Measurements from ENCODE around the gene C4orf54. TPM values are rescaled to one million over a fixed set of nuclear protein-coding genes. Genes with fewer than 3 reads are reported as not detected.

C4orf54 gene
- total RNA-seq (2014; rRNA removed) = 0.19 and 0.29 TPM in 2 replicates
- polyA plus RNA-seq (2012) = 0.09 TPM

DNA sequence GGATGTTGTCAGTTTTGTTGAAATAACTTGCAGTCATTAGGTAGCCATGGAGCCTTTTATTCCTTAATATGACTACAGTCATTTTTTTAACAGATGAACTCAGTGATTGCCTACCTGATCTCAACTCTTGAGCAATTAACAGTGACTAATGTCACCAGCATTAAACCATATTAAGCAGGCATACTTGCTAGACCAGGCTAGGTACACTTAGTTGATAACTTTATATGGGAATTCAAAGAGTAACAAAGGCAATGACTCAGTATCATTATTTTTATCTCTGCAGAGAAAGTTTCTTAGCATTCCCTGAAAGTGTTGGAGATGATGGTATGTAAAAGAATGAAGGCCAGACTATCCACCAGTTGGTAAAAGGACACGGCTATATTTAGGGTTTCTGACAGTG lies at the start of gene C4orf54:
C4orf54 (minus strand) TSS at position 31 of the 400 bp plus-strand sequence. CDS start 3,180 bp downstream, outside the sequence.
- no peak for DNase-seq (ENCODE audit: low read depth)

DNA sequence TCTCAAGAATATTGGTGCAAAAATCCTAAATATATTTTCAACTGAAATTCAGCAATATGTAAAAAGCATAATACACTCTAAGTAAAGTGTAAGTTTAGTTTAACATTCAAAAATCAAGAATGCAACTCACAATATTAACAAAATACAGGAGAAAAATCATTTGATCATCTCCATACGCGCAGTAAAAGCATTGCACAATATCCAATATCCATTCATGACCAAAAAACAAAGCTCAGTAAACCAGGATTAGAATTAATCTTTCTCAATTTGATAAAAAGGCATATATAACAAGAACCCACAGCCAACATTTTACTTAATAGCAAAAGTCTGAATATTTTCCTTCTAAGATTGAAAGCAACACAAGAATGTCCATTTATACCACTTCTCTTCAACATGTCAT lies 48.3 kb upstream of the C4orf54 start:
- no peak for DNase-seq (ENCODE audit: low read depth)

DNA sequence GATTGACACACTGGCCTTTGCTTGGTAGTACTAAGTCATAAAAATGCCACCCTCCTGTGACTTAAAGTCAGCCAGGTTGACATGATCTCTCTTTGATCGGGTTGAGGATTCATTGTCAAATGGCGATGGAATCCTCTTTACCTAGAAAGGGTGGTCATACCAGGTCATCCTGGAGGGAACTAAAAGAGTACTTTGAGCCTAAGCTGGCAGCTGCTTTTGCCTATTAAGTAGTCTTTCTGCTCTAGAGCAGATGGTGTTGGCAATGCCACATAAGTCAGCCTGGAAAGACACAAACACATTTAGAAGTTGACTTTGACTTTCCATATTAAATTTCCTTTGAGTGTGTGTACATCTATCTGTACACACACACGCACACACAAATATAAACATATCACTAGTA lies 39.2 kb upstream of the C4orf54 start:
- DNase-seq (ENCODE audit: low read depth) = no peak

DNA sequence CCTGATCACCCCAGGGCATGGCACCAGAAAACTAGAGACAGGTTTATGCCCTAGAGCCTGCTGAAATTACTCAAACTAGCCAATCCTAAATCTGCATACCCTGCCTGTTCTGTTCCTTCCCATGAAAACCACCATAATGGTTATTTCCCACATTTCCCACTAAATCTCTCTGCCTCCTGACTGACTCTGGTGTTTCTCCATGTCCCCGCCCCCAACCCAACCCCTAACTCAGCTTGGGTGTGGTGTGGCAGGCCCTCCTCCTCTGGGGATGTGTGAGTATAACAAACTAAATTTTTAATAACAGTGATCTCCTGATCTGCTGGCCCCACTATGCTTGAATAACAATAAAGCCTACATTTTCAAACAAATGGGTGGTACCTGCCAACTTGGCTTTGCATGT lies 35.5 kb upstream of the C4orf54 start:
- DNase-seq (ENCODE audit: low read depth) = no peak

DNA sequence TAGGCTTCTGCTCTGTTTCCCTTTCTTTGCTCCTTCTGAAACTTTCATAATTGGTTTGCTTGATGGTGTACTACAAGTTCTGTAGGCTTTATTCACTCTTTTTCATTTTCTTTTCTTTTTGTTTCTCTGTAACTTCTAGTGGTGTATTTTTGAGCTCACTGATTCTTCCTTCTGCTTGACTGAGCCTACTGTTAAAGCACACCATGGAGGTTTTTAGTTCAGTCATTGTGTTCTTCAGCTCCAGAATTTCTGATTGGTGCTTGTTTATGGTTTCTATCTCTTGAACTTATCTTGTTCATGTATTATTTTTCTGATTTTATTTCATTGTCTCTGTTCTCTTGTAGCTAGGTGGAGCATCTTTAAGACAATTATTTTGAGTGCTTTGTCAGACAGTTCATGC lies 33.4 kb upstream of the C4orf54 start:
- DNase-seq (ENCODE audit: low read depth) = no peak

DNA sequence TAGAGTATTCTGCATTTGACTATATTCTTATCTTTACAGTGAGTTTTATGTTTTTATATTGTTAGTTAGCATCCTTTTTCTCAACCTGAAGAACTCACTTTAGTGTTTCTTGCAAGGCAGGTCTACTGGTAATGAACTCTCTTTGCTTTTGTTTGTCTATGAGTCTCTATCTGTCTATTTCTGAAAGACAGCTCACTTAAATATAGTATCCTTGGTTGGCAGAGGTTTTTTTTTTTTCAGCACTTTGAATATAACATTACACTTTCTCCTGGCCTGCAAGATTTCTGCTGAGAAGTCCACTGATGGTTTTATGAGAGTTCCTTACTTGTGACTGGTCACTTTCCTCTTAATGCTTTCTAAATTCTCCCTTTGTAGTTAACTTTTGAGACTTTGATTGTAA lies 32.8 kb upstream of the C4orf54 start:
- no peak for DNase-seq (ENCODE audit: low read depth)

DNA sequence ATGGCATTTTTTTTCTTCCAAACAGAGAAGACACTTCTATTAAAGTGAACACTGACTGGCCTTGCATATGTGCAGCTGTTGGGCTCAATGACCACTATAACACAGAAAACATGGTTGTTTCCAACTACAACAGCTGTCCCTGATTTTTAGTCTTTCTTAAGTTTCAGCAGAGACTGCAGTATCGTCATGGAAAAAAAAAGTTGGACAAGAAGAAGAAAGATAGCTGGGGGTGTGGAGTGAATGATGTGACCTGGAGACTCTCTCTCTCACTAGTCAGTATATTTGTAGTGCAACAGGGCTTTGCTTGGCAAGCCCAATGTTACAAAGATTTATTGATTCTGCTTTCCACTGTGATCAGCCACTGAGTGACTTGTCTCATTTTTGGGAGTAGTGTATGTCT lies 29.5 kb upstream of the C4orf54 start:
- peak; percentile 22 for DNase-seq (ENCODE audit: low read depth)

DNA sequence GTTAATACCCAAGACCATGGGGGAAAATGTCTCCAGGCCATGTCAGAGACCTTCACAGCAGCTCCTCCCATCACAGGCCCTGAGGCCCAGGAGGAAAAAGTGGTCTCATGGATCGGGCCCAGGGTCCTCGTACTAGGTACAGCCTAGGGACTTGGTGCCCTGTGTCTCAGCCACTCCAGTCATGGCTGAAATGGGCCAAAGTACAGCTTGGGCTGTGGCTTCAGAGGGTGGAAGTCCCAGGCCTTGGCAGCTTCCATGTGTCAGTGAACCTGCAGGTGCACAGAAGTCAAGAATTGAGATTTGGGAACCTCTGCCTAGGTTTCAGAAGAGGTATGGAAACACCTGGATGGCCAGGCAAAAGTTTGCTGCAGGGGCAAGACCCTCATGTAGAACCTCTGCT lies 27.6 kb upstream of the C4orf54 start:
- no peak for DNase-seq (ENCODE audit: low read depth)

DNA sequence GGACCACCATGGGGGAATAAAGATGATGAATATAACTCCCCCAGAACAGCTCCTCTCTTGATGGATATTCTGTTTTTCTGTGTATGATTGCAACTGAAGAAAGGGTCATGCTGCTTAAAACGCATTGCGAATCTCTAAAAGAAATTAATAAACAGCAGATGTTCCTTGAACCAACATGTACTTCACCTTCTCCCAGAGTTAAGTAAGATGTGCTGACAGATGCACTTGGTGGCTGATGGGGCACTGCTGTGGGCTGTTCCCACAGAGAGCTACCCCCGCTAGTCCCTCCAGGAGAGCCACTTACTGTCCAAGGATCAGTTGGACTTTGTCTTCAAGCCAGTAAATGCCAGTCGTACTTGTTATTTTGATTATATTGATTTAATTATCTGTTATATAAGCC lies 26.3 kb upstream of the C4orf54 start:
- no peak for DNase-seq (ENCODE audit: low read depth)

DNA sequence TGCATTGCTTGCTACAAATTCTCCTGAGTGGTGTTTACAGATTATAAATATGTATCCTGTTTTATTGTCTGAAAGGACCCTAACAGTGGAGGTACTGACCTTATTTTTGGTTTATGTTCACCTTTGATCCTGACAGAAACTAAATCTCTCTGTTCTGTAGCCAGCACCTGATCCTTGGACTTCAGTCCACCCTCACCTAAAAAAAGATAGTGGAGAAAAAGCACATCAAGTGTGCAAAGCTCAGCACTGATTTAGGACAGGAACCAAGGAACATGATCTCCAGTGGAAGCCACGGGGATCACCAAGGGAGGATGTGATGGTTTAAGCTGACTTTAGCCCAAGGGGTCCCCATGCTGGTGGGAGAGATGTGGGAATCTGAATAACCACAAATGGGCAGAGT lies 22.3 kb upstream of the C4orf54 start:
- DNase-seq (ENCODE audit: low read depth) = no peak

DNA sequence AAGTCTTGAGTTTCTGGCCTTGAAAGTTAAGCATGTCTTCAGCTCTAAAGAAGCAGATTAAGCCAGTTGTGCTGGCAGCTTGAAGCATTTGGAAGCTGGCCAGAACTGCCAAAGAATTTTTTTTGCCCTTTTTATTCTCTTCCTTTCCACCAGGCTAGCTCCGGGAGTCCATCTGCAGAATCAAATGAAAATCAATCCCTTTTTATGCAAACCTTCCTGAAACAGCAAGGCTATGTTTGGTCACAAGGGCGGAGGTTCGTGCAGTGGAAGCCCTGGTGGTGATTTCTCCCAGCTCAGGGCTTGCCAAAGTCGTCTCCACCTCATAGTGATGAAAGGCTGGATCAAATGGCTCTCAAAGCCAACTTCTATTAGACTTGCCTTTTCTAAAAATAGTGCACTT lies 21.6 kb upstream of the C4orf54 start:
- peak; percentile 5 for DNase-seq (ENCODE audit: low read depth)

DNA sequence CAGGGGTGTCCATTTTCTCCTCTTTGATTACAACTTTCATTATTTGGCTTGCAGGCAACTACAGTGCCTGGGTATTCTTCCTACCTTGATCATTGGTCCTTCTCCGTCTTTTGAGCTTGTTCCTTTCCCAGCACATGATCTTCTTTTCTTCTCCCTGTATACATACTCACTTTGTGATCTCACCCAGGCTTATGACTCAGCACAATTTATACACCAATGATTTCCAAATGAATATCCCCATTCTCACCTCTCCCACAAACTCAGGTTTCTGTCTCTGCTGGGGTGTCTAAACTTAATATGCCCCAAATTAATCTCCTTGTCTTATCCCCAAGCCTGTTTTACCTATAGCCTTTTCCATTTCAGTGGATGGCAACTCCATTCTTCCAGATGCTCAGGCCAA lies 19.5 kb upstream of the C4orf54 start:
- no peak for DNase-seq (ENCODE audit: low read depth)

DNA sequence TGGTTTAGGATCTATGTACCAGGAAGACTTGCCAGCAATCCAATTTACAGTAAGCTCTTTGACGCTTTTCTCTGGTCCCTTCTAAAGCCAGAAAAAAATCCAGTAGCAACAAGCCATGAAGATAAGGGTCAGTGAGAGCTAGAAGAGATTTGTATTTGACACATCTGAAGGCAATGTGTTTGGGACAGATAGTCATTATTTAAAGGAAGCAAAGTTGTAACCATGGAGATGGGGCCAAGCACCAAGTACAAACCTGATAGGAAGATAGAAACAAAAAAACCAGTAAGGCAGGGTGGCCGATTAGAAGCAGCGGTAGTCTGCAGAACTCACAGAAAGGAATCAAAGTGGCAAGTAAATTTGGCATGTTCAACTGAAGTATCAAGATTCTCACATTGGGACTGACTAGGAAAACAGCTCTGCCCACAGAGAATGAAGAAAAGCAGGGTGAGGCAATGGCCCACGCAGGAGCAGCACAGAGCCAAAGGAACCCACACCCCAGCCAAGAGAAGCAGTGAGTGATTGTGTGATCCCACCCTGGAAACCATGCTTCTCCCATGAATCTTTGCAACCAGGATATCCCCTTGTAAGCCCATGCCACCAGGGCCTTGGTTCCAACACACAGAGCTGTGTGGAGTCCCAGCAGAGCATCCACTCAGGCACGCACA lies 12.9 kb upstream of the C4orf54 start:
- no peak for DNase-seq (ENCODE audit: low read depth)

DNA sequence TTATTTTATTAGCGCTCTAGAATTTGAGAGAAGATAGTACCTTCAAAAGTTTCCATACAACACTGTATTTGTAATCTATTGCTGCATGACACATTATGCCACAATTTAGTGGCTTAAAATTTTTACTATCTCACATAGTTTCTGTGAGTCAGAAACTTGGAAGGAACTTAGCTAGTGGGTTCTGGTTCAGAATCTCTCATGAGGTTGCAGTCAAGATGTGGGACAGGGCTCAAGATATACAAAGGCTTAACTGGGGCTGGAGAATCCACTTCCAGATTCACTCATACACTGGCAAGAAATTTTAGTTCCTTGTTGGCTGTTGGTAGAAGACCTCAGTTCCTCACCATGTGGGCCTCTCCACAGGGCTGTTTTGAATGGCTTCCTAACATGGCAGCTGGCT lies 11.5 kb upstream of the C4orf54 start:
- DNase-seq (ENCODE audit: low read depth) = no peak

DNA sequence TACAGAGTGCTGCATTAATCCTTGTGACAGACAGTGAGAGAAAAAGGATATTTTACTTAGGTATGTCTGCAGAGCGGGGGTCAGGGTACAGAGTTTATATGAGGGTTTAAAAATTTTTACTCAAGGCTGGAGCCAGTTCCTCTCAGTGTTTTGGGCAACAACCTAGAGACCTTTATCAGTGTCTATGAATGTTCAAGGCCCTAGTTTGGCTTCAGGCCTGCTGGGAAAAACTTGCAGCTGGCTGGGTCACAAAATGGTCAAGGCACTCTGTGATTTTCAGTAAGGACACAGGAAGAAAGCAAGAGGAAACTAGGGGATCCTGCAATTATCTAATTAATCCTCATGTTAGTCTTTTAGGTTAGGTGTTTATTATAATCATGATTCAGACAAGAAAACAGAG lies 10.8 kb upstream of the C4orf54 start:
- no peak for DNase-seq (ENCODE audit: low read depth)

DNA sequence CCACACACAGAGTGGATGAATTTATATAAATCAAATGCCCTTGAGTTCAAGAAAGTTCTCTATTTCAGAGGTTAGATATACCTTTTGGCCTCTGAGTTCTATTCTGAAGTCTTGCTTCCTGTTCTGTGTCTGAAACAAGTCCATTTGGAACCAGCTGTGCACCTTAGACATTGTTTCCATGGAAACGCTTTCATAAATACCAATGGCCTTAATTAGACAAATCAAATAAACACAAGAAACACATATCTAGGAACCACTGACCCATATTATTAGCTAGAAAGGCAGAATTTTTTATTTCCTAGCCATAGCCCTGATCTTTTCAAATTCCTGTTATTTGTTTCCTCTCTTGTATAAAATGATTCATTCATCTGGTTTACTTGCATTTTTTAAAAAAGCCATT lies 8.4 kb upstream of the C4orf54 start:
- DNase-seq (ENCODE audit: low read depth) = no peak

DNA sequence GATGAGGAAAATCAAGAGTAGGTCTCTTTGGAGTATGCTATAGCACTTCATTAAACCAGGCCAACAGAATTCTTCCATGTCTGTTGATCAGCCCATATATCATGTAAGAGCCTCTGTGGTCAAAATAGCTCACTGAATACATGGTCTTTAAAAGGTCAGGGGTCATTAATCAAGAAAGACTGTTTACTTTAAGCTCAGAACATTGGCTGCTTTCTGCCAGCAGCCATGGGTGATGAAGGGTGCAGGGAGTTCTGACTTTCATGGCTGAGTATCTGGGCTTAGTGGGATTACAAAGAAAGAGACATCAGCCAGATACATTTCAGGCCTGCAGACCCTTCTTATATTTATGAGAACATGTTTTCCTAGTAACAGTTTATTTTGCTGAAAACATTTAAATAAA lies 7.1 kb upstream of the C4orf54 start:
- no peak for DNase-seq (ENCODE audit: low read depth)

DNA sequence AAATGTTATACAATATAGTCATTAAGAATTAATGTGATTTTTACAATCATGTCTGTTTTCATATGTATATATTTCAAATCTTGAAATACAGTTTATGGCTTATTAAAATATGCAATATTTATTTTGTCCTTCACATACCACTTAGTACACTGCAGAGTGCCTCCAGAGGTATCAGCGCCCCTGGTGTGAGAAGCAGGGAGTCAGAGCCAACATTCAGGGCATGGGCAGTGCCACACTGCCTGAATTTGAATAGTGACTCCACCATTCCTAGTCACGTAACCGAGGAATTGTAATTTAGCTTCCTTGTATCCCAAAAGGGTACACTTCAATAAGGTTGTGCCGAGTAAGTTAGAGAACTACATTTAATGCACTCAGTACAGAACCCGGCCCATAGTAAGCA lies 4.3 kb upstream of the C4orf54 start:
- no peak for DNase-seq (ENCODE audit: low read depth)

DNA sequence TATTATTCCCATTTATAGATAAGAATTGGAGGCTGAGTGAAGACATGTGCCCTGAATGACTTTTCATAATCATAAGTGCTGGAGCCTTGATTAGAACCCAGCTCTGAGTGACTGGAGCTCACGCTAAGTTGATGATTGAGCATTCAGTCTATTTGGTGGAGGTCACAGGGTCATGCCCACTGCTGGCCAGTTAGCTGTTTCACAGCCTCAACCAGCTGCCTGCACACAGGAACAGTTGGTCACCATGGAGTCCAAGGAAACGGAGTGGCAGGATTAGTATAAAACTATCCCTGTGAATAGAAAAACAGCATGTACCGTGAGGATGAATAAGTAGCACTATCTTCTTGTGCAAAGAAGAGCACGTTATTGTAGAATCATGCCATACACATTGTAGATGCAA lies 1.0 kb upstream of the C4orf54 start:
- peak; percentile 32 for DNase-seq (ENCODE audit: low read depth)

DNA sequence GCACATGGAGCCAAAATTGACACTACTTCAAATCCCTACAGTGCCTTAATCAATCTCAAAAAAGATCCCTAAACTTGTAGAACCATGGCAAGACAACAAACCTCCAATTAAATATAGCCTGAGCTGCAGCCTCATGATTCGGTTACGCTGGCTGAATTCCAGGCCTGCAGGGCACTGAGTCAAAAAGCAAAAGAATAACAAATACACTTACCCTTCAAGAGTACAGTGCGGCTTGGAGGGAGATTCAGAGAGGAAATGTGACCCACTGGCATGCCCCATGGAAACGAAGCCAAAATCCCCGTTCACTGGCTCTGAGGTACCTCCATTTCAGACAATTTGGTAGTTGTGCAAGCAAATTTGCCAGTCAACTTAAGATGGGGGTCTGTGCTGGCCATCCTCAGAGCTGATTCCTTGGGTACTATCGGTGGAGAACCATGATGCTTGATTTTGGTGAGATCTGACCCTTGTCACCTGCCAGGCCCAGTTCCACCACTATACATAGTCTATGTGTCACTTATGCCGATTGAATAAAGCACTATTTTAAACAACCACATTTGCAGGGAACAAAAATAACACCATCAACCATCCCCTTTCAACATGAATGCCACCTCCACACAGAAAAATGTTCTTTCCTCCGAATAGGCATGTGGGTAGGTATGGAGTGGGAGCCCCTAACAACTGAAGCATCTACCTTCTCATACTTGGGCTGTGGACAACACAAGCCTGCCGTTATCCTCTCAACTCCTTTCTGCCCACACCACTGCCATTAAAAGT lies 2.1 kb downstream of the C4orf54 start:
- peak; percentile 65 for DNase-seq (ENCODE audit: low read depth)

DNA sequence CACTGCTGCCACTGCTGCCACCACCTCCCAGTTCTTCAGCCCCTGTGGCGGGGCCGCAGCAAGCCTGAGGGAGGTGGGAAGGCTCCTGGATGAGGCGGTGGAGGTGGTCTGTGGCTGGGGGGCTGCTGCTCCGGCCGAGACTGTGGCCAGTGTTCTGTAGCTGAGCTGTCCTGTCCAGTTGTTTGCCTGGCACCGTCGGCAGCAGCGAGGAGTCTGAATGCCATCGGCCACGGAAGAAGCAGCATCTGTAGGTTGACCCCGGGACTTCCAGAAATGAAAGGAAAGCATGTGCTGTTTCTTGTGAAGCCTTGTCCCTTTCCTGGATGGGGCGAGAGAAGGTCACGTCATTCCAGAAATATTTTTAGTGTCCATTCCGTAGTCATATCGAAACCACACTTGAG lies 3.3 kb downstream of the C4orf54 start:
- peak; percentile 65 for DNase-seq (ENCODE audit: low read depth)

DNA sequence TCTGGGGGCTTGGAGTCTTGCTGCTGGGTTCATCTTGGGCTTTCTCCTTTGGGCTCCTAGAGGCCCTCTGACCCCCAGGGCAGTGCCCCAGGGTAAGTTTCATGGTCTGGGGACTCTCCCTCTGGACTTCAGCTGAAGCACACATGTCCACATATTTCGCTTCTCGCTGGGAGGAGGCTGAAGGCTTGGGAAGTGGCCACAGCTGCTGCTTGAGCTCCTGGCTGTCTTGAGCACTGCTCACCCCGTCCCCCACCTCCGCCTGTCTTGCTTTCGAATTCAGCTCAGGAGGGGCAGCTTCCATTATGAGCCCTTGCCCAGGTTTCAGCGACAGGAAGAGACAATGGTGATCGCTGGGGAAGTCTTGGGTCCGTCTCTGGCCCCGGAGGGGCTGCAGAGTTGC lies 3.7 kb downstream of the C4orf54 start:
- peak; percentile 44 for DNase-seq (ENCODE audit: low read depth)
